Peyer's patch (tissue), 4 donors: ENCODE data around the gene NRXN3.

Experiments
- POLR2A ChIP-seq, 2 donors: fragments of 450-650 bp; IDR thresholded peaks; one replicate each; pipeline ENCODE4 v1.5.1; 2017; ENCODE audit warnings: antibody characterized with exemption in 2 of 2, mild to moderate bottlenecking in 2 of 2, moderate library complexity in 2 of 2
- TF ChIP-seq, protein P1 (sequence below), 6 experiments: fragments of 450-650 bp in 4 of 6; fragments of 200-600 bp in 2 of 6; sonication (generic) in 1 of 6; IDR thresholded peaks; one replicate each; pipeline ENCODE4 v1.5.1; 2017 to 2019; ENCODE audit warnings: antibody characterized with exemption in 6 of 6, mild to moderate bottlenecking in 3 of 6, moderate library complexity in 1 of 6

DNA sequence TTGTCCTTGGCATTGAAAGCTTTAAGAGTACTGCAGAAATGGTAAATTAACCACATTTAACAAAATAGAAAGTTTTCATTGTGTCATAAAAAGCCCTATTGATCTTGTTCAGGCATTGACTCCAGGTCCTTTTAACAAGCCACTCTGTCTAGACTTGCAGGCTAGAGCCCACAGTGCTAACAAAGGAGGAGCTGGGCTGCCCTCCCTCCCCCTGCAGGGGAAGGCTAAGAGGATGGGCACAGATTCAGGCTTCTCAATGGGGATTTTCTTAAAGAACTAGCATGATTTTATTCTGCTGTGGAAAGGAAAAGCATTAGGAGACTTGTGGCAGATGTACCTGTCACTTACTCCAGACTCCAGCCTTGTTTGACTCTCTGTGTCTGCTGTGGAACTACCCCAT lies 463.6 kb downstream of the NRXN3 start:
- TF ChIP-seq, protein P1, sequence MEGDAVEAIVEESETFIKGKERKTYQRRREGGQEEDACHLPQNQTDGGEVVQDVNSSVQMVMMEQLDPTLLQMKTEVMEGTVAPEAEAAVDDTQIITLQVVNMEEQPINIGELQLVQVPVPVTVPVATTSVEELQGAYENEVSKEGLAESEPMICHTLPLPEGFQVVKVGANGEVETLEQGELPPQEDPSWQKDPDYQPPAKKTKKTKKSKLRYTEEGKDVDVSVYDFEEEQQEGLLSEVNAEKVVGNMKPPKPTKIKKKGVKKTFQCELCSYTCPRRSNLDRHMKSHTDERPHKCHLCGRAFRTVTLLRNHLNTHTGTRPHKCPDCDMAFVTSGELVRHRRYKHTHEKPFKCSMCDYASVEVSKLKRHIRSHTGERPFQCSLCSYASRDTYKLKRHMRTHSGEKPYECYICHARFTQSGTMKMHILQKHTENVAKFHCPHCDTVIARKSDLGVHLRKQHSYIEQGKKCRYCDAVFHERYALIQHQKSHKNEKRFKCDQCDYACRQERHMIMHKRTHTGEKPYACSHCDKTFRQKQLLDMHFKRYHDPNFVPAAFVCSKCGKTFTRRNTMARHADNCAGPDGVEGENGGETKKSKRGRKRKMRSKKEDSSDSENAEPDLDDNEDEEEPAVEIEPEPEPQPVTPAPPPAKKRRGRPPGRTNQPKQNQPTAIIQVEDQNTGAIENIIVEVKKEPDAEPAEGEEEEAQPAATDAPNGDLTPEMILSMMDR (IDR thresholded peaks at IDR 0.05): no peak
- no peak for TF ChIP-seq POLR2A (IDR thresholded peaks at IDR 0.05)
